Left lung (tissue), 10 donors: Measurements from ENCODE around the gene SLC37A4. TPM values are rescaled to one million over a fixed set of nuclear protein-coding genes. Genes with fewer than 3 reads are reported as not detected.

Experiments
- ATAC-seq: fragments of 200-7000 bp; cut with Tn5 transposase; one replicate; pipeline ENCODE4 v1.9.1; 2020; ENCODE audit warnings: moderate library complexity
- DNase-seq, 4 donors: peaks; one replicate each; pipeline ENCODE4 v3.0.0-alpha.2; 2013 to 2020
- H3K27ac ChIP-seq, 2 donors: fragments of 200-600 bp; sonication (generic) in 1 of 2; one replicate each; pipeline versions ENCODE4 v1.5.0 to v1.8.0; 2020 to 2021
- H3K27me3 ChIP-seq, 2 donors: fragments of 200-600 bp; sonication (generic) in 1 of 2; one replicate each; pipeline versions ENCODE4 v1.5.0 to v1.8.0; 2020 to 2021
- H3K36me3 ChIP-seq, 2 donors: fragments of 200-600 bp; sonication (generic) in 1 of 2; one replicate each; pipeline versions ENCODE4 v1.5.0 to v1.8.0; 2020 to 2021
- H3K4me1 ChIP-seq, 2 donors: fragments of 200-600 bp; one replicate each; pipeline ENCODE4 v1.8.0; 2021
- H3K4me3 ChIP-seq, 2 donors: fragments of 200-600 bp; sonication (generic) in 1 of 2; one replicate each; pipeline versions ENCODE4 v1.5.0 to v1.8.0; 2020 to 2021; ENCODE audit warnings: mild to moderate bottlenecking in 1 of 2
- H3K9me3 ChIP-seq, 2 donors: fragments of 200-600 bp; sonication (generic) in 1 of 2; one replicate each; pipeline versions ENCODE4 v1.5.0 to v1.8.0; 2020 to 2021
- CTCF ChIP-seq, 2 donors: fragments of 200-600 bp; sonication (generic) in 1 of 2; IDR thresholded peaks; one replicate each; pipeline versions ENCODE4 v1.5.0 to v1.8.0; 2021; ENCODE audit warnings: antibody characterized with exemption in 2 of 2
- intact Hi-C, 2 donors: fragments of 100-400 bp; cut with DNase I; formaldehyde crosslinking; loops; one replicate each; pipeline versions ENCODE4 v1.11.2 to v1.14.2; 2022
- polyA plus RNA-seq, 6 donors: library from polyadenylated mRNA; unstranded; fragments of 120-200 nt; gene quantifications; one replicate each; pipeline ENCODE4 v1.2.1, GENCODE V29; 2013; ENCODE audit not compliant: insufficient read length in 6 of 6
- total RNA-seq, 2 donors: library from RNA; stranded (reverse); fragmentation: NEBNext Ultra II Directional; extraction: Animal tissue kit (Norgen Biotek cat#: 25700); gene quantifications; one replicate each; pipeline ENCODE4 v1.2.1, GENCODE V29; 2021
- donor health status: DM: no; HTN: yes; CAD: no.
- donor health status: DM: no; HTN: no; CAD: no.

The SLC37A4 gene
- total and polyA plus RNA-seq, 8 donors, result 17.8 to 28.8 (median 25.5) TPM

GRCh38 chr11:119016216-119017009, 14.3 kb downstream of the SLC37A4 start:
- H3K4me1 ChIP-seq, result peaks cover 18 to 44% of the 10 kb centered on the region in 2 donors
- peak overlapping the region in 1 of 2 donors; percentile 76 for H3K4me3 ChIP-seq
- intact Hi-C loops, result no loop called here
- no peak overlapping the region for H3K27ac ChIP-seq
- H3K36me3 ChIP-seq, result peaks cover 4 to 59% of the 10 kb centered on the region in 2 donors
- no peak for ATAC-seq
- H3K27me3 ChIP-seq, result no peaks in the 10 kb centered on the region
- DNase-seq, result no peak
- TF ChIP-seq CTCF (IDR thresholded peaks at IDR 0.05), result no peak
- H3K9me3 ChIP-seq, result no peaks in the 10 kb centered on the region

GRCh38 chr11:119015054-119015611, 15.5 kb downstream of the SLC37A4 start:
- no peaks in the 10 kb centered on the region for H3K9me3 ChIP-seq
- H3K4me1 ChIP-seq, result peaks cover 16 to 31% of the 10 kb centered on the region in 2 donors
- no peak for DNase-seq
- H3K36me3 ChIP-seq, result peaks cover 4 to 69% of the 10 kb centered on the region in 2 donors
- H3K27ac ChIP-seq, result no peak overlapping the region
- H3K27me3 ChIP-seq, result no peaks in the 10 kb centered on the region
- no peak for ATAC-seq
- intact Hi-C loops, result no loop called here
- TF ChIP-seq CTCF (IDR thresholded peaks at IDR 0.05), result no peak
- no peak overlapping the region for H3K4me3 ChIP-seq

- intact Hi-C loops, result no loop called here
- H3K27me3 ChIP-seq, result no peaks in the 10 kb centered on the region
- H3K4me3 ChIP-seq, result no peak overlapping the region
- no peak overlapping the region for H3K27ac ChIP-seq
- H3K36me3 ChIP-seq, result peaks cover 4 to 76% of the 10 kb centered on the region in 2 donors
- H3K9me3 ChIP-seq, result no peaks in the 10 kb centered on the region
- peaks cover 10 to 23% of the 10 kb centered on the region in 2 donors for H3K4me1 ChIP-seq
- DNase-seq, result no peak
- TF ChIP-seq CTCF (IDR thresholded peaks at IDR 0.05), result no peak
- ATAC-seq, result no peak
Measured at GRCh38 chr11:119014209-119014924, 16.3 kb downstream of the SLC37A4 start.

- DNase-seq, result no peak
- no peak for TF ChIP-seq CTCF (IDR thresholded peaks at IDR 0.05)
- H3K36me3 ChIP-seq, result peaks cover 4 to 93% of the 10 kb centered on the region in 2 donors
- no peak for ATAC-seq
- H3K27ac ChIP-seq, result no peak overlapping the region
- no peak overlapping the region for H3K4me3 ChIP-seq
- peaks cover 10 to 21% of the 10 kb centered on the region in 2 donors for H3K4me1 ChIP-seq
- no peaks in the 10 kb centered on the region for H3K9me3 ChIP-seq
- H3K27me3 ChIP-seq, result no peaks in the 10 kb centered on the region
- intact Hi-C loops, result no loop called here
Measured at GRCh38 chr11:119012629-119013170, 18.0 kb downstream of the SLC37A4 start.
